GM20000 (cell line): ENCODE results near the gene GNB5.

ENCODE experiments used
- DNase-seq: peaks from one replicate; pipeline ENCODE4 v3.0.0; 2012; ENCODE audit warnings: low spot score
- CTCF ChIP-seq: IDR thresholded peaks from 2 replicates; pipeline ENCODE4 v1.5.1; 2012; ENCODE audit warnings: mild to moderate bottlenecking, control low read depth; ENCODE audit errors: extremely low read depth, missing control alignments

GNB5 gene

GRCh38 chr15:52115598-52116427, 75.4 kb downstream of the GNB5 start:
- DNase-seq, result no peak
- TF ChIP-seq CTCF, result no peak

GRCh38 chr15:52114261-52115055, 76.7 kb downstream of the GNB5 start:
- DNase-seq, result no peak
- TF ChIP-seq CTCF, result no peak

- TF ChIP-seq CTCF, result no peak
- DNase-seq, result no peak
These were observed 77.5 kb downstream of the GNB5 start for GRCh38 chr15:52113708-52114107.

GRCh38 chr15:52113235-52113634, 78.0 kb downstream of the GNB5 start:
- no peak for TF ChIP-seq CTCF
- DNase-seq, result no peak

- TF ChIP-seq CTCF, result no peak
- peak; percentile 79 for DNase-seq
These were observed 78.9 kb downstream of the GNB5 start for GRCh38 chr15:52112203-52112750.

- DNase-seq, result peak; percentile 43
- no peak for TF ChIP-seq CTCF
These were observed 79.5 kb downstream of the GNB5 start for GRCh38 chr15:52111517-52112202.
